IMR-90 (cell line): ENCODE results near the gene ZP3. TPM values are rescaled to one million over a fixed set of nuclear protein-coding genes. Genes with fewer than 3 reads are reported as not detected.

Experiments used
- ATAC-seq: fragments of 200-7000 bp; cut with Tn5 transposase; 2 replicates; pipeline ENCODE4 v1.9.1; 2020; ENCODE audit warnings: low read depth, mild to moderate bottlenecking, moderate library complexity
- BruUV-seq: library from RNA; stranded (reverse); fragments of 400-500 nt; replicated peaks from 2 replicates; lab custom pipeline; 2021; lab: Mats Ljungman, UMichigan
- CTCF ChIA-PET: fragments of 300-600 bp; formaldehyde crosslinking; extraction: SDS; loops from one replicate; lab custom pipeline; 2021; ENCODE audit warnings: antibody characterized with exemption; lab: Yijun Ruan, JAX
- POLR2A ChIA-PET: fragments of 300-600 bp; sonication (Branson Sonifier 250); formaldehyde crosslinking; loops from one replicate; lab custom pipeline; 2022; ENCODE audit warnings: antibody characterized with exemption; ENCODE audit not compliant: unreplicated experiment; lab: Charles Lee
- DNase-seq: peaks from one replicate; pipeline ENCODE4 v3.0.0; 2013
- H2AFZ ChIP-seq: replicated peaks from 2 replicates; pipeline ENCODE3; 2013; ENCODE audit warnings: low read length, mild to moderate bottlenecking; ENCODE audit not compliant: poor library complexity
- H2AK5ac ChIP-seq: 2 replicates; pipeline ENCODE4 v1.6.1; 2013; ENCODE audit warnings: low read depth, low read length, inconsistent platforms
- H2AK9ac ChIP-seq: replicated peaks from 2 replicates; pipeline ENCODE3; 2013; ENCODE audit warnings: mild to moderate bottlenecking, low read depth, low read length, moderate library complexity; ENCODE audit not compliant: poor library complexity
- H2BK120ac ChIP-seq: 2 replicates; pipeline ENCODE4 v1.6.1; 2013; ENCODE audit warnings: low read depth, low read length, inconsistent platforms
- H2BK15ac ChIP-seq: 3 replicates; pipeline ENCODE4 v1.6.1; 2013; ENCODE audit warnings: low read depth, low read length, inconsistent platforms
- H2BK20ac ChIP-seq: 2 replicates; pipeline ENCODE4 v1.6.1; 2013; ENCODE audit warnings: low read depth, mild to moderate bottlenecking, inconsistent platforms, low read length, moderate library complexity
- H2BK5ac ChIP-seq: 2 replicates; pipeline ENCODE4 v1.6.1; 2013; ENCODE audit warnings: mild to moderate bottlenecking, low read depth, low read length, inconsistent platforms; ENCODE audit not compliant: poor library complexity, severe bottlenecking
- H3K14ac ChIP-seq: replicated peaks from 2 replicates; pipeline ENCODE4 v1.6.1; 2013; ENCODE audit warnings: low read depth, low read length, inconsistent platforms
- H3K18ac ChIP-seq: 2 replicates; pipeline ENCODE4 v1.6.1; 2013; ENCODE audit warnings: low read depth, low read length, control low read depth
- H3K23ac ChIP-seq: 2 replicates; pipeline ENCODE4 v1.6.1; 2013; ENCODE audit warnings: low read depth, low read length, inconsistent platforms
- H3K27ac ChIP-seq: 2 replicates; pipeline ENCODE4 v1.5.1; 2013; ENCODE audit warnings: mild to moderate bottlenecking, control low read depth, low read length; ENCODE audit not compliant: insufficient read depth
- H3K27me3 ChIP-seq: 2 replicates; pipeline ENCODE4 v1.6.1; 2013; ENCODE audit warnings: low read length; ENCODE audit not compliant: control insufficient read depth, insufficient read depth
- H3K36me3 ChIP-seq: 2 replicates; pipeline ENCODE4 v1.6.1; 2013; ENCODE audit warnings: low read length, mixed read lengths; ENCODE audit not compliant: control insufficient read depth, insufficient read depth
- H3K4ac ChIP-seq: 2 replicates; pipeline ENCODE4 v1.6.1; 2013; ENCODE audit warnings: low read depth, low read length, inconsistent platforms
- H3K4me1 ChIP-seq: 2 replicates; pipeline ENCODE4 v1.6.1; 2013; ENCODE audit warnings: low read length, mixed read lengths; ENCODE audit not compliant: control insufficient read depth, insufficient read depth
- H3K4me2 ChIP-seq: 2 replicates; pipeline ENCODE4 v1.6.1; 2013; ENCODE audit warnings: low read depth, mild to moderate bottlenecking, control low read depth, low read length, moderate library complexity
- H3K4me3 ChIP-seq: 2 replicates; pipeline ENCODE4 v1.5.1; 2013; ENCODE audit warnings: low read depth, mild to moderate bottlenecking, control low read depth, low read length, moderate library complexity; ENCODE audit not compliant: insufficient read depth
- H3K56ac ChIP-seq: 2 replicates; pipeline ENCODE4 v1.6.1; 2013; ENCODE audit warnings: low read length, inconsistent platforms; ENCODE audit not compliant: insufficient read depth; ENCODE audit errors: extremely low read depth
- H3K79me1 ChIP-seq, 2 experiments: 2 replicates each; pipeline ENCODE4 v1.6.1; 2013; ENCODE audit warnings: low read length in 2 of 2, inconsistent platforms in 1 of 2, low read depth in 1 of 2
- H3K9ac ChIP-seq: 2 replicates; pipeline ENCODE4 v1.6.1; 2013; ENCODE audit warnings: low read depth, low read length, control low read depth
- H3K9me1 ChIP-seq: 2 replicates; pipeline ENCODE4 v1.6.1; 2013; ENCODE audit warnings: low read length, inconsistent platforms; ENCODE audit not compliant: insufficient read depth
- H3K9me3 ChIP-seq: 2 replicates; pipeline ENCODE4 v1.6.1; 2013; ENCODE audit warnings: low read length; ENCODE audit not compliant: control insufficient read depth, insufficient read depth
- H4K20me1 ChIP-seq: 2 replicates; pipeline ENCODE4 v1.6.1; 2013; ENCODE audit warnings: low read length, inconsistent platforms; ENCODE audit not compliant: insufficient read depth
- H4K5ac ChIP-seq: 2 replicates; pipeline ENCODE4 v1.6.1; 2013; ENCODE audit warnings: mild to moderate bottlenecking, low read depth, low read length, control low read depth
- H4K8ac ChIP-seq, 2 experiments: 2 replicates each; pipeline ENCODE4 v1.6.1; 2013; ENCODE audit warnings: low read depth in 2 of 2, low read length in 2 of 2, control low read depth in 1 of 2, inconsistent platforms in 1 of 2
- H4K91ac ChIP-seq: 2 replicates; pipeline ENCODE4 v1.6.1; 2013; ENCODE audit warnings: low read depth, low read length, inconsistent platforms; ENCODE audit not compliant: insufficient read depth
- BHLHE40 ChIP-seq: fragments of 150-350 bp; IDR thresholded peaks from 2 replicates; pipeline ENCODE4 v1.6.1; 2016; ENCODE audit warnings: mild to moderate bottlenecking, low read depth, low read length
- CEBPB ChIP-seq: IDR thresholded peaks from 2 replicates; pipeline ENCODE4 v1.6.1; 2012; ENCODE audit warnings: low read depth, low read length, improper control_type of control experiment
- CHD1 ChIP-seq: IDR thresholded peaks from 2 replicates; pipeline ENCODE4 v1.6.1; 2012; ENCODE audit warnings: low read depth, low read length, improper control_type of control experiment
- ELK1 ChIP-seq: fragments of 150-350 bp; IDR thresholded peaks from 2 replicates; pipeline ENCODE4 v1.6.1; 2016; ENCODE audit warnings: low read depth, mild to moderate bottlenecking, low read length, moderate library complexity, borderline replicate concordance
- MAFK ChIP-seq: IDR thresholded peaks from 2 replicates; pipeline ENCODE4 v1.6.1; 2012; ENCODE audit warnings: low read depth, low read length, improper control_type of control experiment
- MAZ ChIP-seq: IDR thresholded peaks from 2 replicates; pipeline ENCODE4 v1.6.1; 2012; ENCODE audit warnings: low read depth, mild to moderate bottlenecking, low read length, improper control_type of control experiment, moderate library complexity, borderline replicate concordance
- MXI1 ChIP-seq: IDR thresholded peaks from 2 replicates; pipeline ENCODE4 v1.6.1; 2012; ENCODE audit warnings: low read depth, mild to moderate bottlenecking, low read length, moderate library complexity, borderline replicate concordance
- NFE2L2 ChIP-seq: fragments of 150-350 bp; IDR thresholded peaks from 2 replicates; pipeline ENCODE4 v1.6.1; 2016; ENCODE audit warnings: low read depth, mild to moderate bottlenecking, low read length
- POLR2A ChIP-seq: IDR thresholded peaks from 2 replicates; pipeline ENCODE4 v1.6.1; 2012; ENCODE audit warnings: mild to moderate bottlenecking, low read depth, low read length
- RAD21 ChIP-seq: IDR thresholded peaks from 2 replicates; pipeline ENCODE4 v1.6.1; 2012; ENCODE audit warnings: low read length, improper control_type of control experiment
- RCOR1 ChIP-seq: IDR thresholded peaks from 2 replicates; pipeline ENCODE4 v1.6.1; 2012; ENCODE audit warnings: mild to moderate bottlenecking, low read length, improper control_type of control experiment; ENCODE audit not compliant: insufficient replicate concordance
- RFX5 ChIP-seq: IDR thresholded peaks from 2 replicates; pipeline ENCODE4 v1.8.0; 2012; ENCODE audit warnings: low read depth, mild to moderate bottlenecking, low read length, moderate library complexity
- SMC3 ChIP-seq: fragments of 150-350 bp; IDR thresholded peaks from 2 replicates; pipeline ENCODE4 v1.6.1; 2016; ENCODE audit warnings: low read depth, mild to moderate bottlenecking, antibody characterized with exemption, low read length, moderate library complexity
- USF2 ChIP-seq: fragments of 150-350 bp; IDR thresholded peaks from 2 replicates; pipeline ENCODE4 v1.6.1; 2017; ENCODE audit warnings: mild to moderate bottlenecking, antibody characterized with exemption, low read length, low read depth
- WGBS, 2 experiments: methylation state at CpG; one replicate each; pipeline versions ENCODE4 v1.1.5 to v1.1.7; 2013; ENCODE audit warnings: missing lambda C conversion rate in 2 of 2; ENCODE audit not compliant: insufficient read length in 1 of 2; ENCODE audit errors: extremely low coverage in 2 of 2; 5-methylcytosine and 5-hydroxymethylcytosine counted together
- dilution Hi-C: fragments of 300-500 bp; cut with HindIII; formaldehyde crosslinking; loops from one replicate; pipeline ENCODE4 v1.14.3; 2018; ENCODE audit warnings: low sequenced_read_pairs; ENCODE audit not compliant: unreplicated experiment
- in situ Hi-C: fragments of 300-500 bp; cut with MboI; formaldehyde crosslinking; loops from 3 replicates; pipeline ENCODE4 v1.14.3; 2019; ENCODE audit warnings: low sequenced_read_pairs, inconsistent platforms, mixed read lengths
- intact Hi-C: fragments of 100-400 bp; cut with micrococcal nuclease; formaldehyde crosslinking; loops from 2 replicates; pipeline ENCODE4 v1.10.0; 2022
- polyA plus RNA-seq, 3 experiments: library from polyadenylated mRNA; depleted of rRNA; stranded (reverse); fragments of >200 nt; gene quantifications; 2 replicates each; pipeline ENCODE4 v1.2.3, GENCODE V29; 2012; ENCODE audit warnings: low replicate concordance in 1 of 3
- total RNA-seq: library from RNA; depleted of rRNA; stranded (reverse); fragments of >200 nt; gene quantifications from 2 replicates; pipeline ENCODE4 v1.2.3, GENCODE V29; 2012

The ZP3 gene
- total and polyA plus RNA-seq, 2 of the 4 experiments (the other 2 are of a cell fraction) = 0.54 to 0.67 TPM

- CTCF ChIA-PET = no interaction called here
- in situ Hi-C loops (no loop called here), intact Hi-C loops (no loop called here), dilution Hi-C loops (no loop called here)
- Histone ChIP-seq H3K56ac (no peak overlapping the region), H3K27ac (no peak overlapping the region), H3K27me3 (no peaks in the 10 kb centered on the region), H3K4me1 (peaks cover 8% of the 10 kb centered on the region), H3K4ac (no peak overlapping the region), H3K4me3 (no peak overlapping the region), H2AFZ (no peak overlapping the region), H4K91ac (no peak overlapping the region), H3K79me1 (no peaks in the 10 kb centered on the region), H3K9me1 (peaks cover 5% of the 10 kb centered on the region), H3K23ac (no peak overlapping the region), H2BK120ac (no peak overlapping the region), H2AK5ac (no peak overlapping the region), H3K4me2 (no peak overlapping the region), H3K9me3 (no peaks in the 10 kb centered on the region), H3K36me3 (no peaks in the 10 kb centered on the region), H2BK20ac (no peak overlapping the region), H3K9ac (no peak overlapping the region), H4K8ac (no peak overlapping the region), H2AK9ac (peak overlapping the region; percentile 72), H2BK5ac (no peak overlapping the region), H4K20me1 (no peaks in the 10 kb centered on the region), H3K14ac (no peak overlapping the region), H2BK15ac (no peak overlapping the region), H4K5ac (no peak overlapping the region), H3K18ac (no peak overlapping the region)
- no peak for DNase-seq
- BruUV-seq = no TSS peak
- POLR2A ChIA-PET = interaction anchor here (0.6 kb wide), 1 partner anchor 490 kb away, joined by 4 read pairs; no protein-coding TSS in a partner anchor
- no peak for ATAC-seq
- no peak for TF ChIP-seq NFE2L2
- TF ChIP-seq ELK1 = no peak
- no peak for TF ChIP-seq RFX5
- no peak for TF ChIP-seq USF2
- TF ChIP-seq MAZ = no peak
- no peak for TF ChIP-seq BHLHE40
- no peak for TF ChIP-seq POLR2A
- no peak for TF ChIP-seq SMC3
- no peak for TF ChIP-seq RCOR1
- TF ChIP-seq CEBPB = no peak
- no peak for TF ChIP-seq MAFK
- TF ChIP-seq CHD1 = no peak
- no peak for TF ChIP-seq MXI1
- no peak for TF ChIP-seq RAD21
- WGBS, 2 experiments = no CpG with 5 or more reads among the region's 5 CpGs
Measured at GRCh38 chr7:76427635-76428034, 2.9 kb downstream of the ZP3 start.
